LNCAP (cell line): Measurements from ENCODE around the gene PPM1K.

Experiments
- TF ChIP-seq, protein P1 (sequence below): fragments of 450-650 bp; IDR thresholded peaks from 2 replicates; pipeline ENCODE4 v1.5.1; 2017; ENCODE audit warnings: mild to moderate bottlenecking

PPM1K gene

DNA sequence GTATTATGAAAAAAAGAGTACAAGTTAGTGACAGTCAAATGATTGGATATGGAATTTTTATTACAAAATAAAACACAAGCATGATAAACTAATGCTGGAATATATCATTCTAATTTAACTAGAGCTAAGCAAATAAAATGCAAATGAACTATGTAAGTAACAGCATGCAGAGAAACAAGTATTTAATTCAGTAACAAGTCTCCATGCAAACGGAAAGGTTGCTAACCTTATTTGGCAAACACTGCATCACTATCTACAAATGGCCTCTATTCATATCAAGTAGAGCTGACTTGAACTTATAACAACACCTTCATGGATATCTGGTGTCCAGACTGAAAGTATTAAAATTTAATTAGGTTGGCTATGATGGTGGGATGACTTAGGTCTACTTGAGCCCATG, 15.4 kb downstream of the PPM1K start:
- TF ChIP-seq, protein P1, sequence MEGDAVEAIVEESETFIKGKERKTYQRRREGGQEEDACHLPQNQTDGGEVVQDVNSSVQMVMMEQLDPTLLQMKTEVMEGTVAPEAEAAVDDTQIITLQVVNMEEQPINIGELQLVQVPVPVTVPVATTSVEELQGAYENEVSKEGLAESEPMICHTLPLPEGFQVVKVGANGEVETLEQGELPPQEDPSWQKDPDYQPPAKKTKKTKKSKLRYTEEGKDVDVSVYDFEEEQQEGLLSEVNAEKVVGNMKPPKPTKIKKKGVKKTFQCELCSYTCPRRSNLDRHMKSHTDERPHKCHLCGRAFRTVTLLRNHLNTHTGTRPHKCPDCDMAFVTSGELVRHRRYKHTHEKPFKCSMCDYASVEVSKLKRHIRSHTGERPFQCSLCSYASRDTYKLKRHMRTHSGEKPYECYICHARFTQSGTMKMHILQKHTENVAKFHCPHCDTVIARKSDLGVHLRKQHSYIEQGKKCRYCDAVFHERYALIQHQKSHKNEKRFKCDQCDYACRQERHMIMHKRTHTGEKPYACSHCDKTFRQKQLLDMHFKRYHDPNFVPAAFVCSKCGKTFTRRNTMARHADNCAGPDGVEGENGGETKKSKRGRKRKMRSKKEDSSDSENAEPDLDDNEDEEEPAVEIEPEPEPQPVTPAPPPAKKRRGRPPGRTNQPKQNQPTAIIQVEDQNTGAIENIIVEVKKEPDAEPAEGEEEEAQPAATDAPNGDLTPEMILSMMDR: no peak

GRCh38 chr4:88264336-88264735, 20.0 kb downstream of the PPM1K start:
- TF ChIP-seq, protein P1: no peak

DNA sequence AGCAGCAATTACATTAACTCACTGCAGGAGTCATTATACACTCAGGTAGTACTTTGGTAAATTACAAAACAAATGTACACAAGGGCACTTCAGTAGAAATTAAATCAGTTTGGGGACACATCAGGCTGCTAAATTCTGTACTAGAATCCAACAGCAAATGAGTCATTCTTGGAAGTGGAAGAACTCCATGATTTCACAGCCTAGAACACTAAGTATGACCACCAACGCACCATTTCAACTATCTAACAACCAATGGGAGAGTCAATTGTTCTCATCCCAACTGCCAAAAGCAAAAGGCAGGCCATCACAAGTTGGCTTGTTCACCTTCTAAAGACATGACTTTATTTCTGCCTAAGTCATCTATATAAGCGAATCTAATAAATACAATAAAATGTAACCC, 26.6 kb downstream of the PPM1K start:
- TF ChIP-seq, protein P1: no peak

GRCh38 chr4:88255111-88255510, 29.2 kb downstream of the PPM1K start:
- TF ChIP-seq, protein P1: no peak

DNA sequence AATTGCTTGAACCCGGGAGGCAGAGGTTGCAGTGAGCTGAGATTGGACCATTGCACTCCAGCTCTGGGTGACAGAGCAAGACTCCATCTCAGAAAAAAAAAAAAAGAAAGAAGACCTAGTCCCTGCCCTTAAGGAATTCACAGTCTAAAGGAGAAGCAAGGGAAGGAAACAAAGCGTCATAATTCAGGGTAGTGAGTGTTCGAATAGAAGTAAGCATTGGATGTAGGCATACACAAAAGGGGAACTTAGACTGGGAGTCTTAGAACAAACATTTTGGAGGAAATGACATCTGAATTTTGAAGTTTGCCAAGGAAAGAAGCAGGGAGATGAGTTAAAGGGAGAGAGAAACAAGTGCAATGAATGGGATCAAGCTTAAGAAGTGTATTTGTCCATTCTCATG, 32.4 kb downstream of the PPM1K start:
- TF ChIP-seq, protein P1: no peak

DNA sequence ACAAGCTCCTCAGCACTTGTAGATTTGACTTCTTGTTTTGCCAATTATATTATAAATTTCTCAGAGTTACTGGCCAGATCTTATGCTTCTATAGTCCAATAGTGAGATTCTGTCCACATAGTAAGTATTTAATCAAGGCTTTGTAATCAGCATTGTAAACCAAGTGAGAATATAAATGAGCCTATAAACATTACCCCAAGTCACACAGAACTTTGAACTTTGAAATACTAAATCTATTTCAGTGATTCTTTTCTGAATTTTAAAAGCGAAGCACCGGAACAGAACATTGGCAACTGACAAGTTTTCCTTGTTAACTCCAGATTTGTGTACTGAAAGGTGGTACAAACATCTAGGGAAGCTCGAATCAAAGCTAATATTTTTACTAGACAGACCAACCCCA, 37.2 kb downstream of the PPM1K start:
- TF ChIP-seq, protein P1: no peak

- TF ChIP-seq, protein P1: no peak
Measured at GRCh38 chr4:88246600-88246999, 37.8 kb downstream of the PPM1K start.

- TF ChIP-seq, protein P1: no peak
Measured at GRCh38 chr4:88244816-88245579, 39.4 kb downstream of the PPM1K start.
